ENCODE data around the gene PRCC. TPM values are rescaled to one million over a fixed set of nuclear protein-coding genes. Genes with fewer than 3 reads are reported as not detected.
A peak's percentile ranks its signal among the peaks of the same experiment; 100 is the strongest.

Gene PRCC
- total and polyA plus RNA-seq, 7 experiments from 2014 or later, result 40.9 to 88.9 (median 60.8) TPM

DNA sequence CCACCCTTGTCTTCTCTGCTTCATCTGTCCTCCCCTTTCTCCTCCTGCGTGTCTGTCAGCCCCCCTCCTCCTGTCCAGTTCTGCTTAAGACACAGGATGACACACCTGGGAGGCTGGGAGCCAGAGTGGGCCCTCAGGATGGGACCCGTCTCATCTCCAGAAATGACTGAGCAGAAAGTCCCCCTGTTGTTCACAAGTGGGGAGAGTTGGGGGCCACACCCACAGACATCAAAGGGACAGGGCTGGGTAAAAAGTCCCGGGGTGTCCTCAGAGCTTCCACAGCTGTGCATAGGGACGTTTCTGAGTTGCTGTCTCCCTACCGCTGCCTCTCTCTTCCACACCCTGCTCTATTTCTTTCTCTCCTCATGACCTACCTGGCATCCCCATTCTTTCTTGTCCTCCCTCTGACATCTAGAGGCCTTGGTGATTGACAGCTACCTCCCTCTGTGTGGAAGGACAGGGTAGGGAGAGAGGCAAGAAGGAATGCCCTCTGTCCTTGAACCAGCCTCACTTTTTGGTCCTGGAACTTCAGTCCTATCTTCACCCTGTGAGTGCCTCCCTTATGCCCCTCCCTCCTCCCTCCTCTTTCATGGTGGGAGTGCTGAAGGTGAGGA is 68.8 kb downstream of the PRCC start:
- Mint-ChIP-seq H3K27me3 (peaks cover 7 to 28% (median 21%) of the 10 kb centered on the region in 5 donors), H3K4me1 (peaks cover 0 to 59% (median 5%) of the 10 kb centered on the region in 7 donors), H3K36me3 (no peaks in the 10 kb centered on the region), H3K27ac (peak overlapping the region in 2 of 9 donors; percentile 20 to 91), H3K9me3 (peaks cover 0 to 3% (median 0%) of the 10 kb centered on the region in 11 donors), H3K4me3 (peak overlapping the region in 1 of 10 donors; percentile 71)
- DNase-seq, result peak in 1 of 9 donors; percentile 70
- Histone ChIP-seq H3K9me3 (ENCODE audit: control insufficient read depth in 2 of 3, low read length in 3 of 3) (no peaks in the 10 kb centered on the region), H3K36me3 (ENCODE audit: control insufficient read depth in 2 of 3, insufficient read depth in 3 of 3, low read length in 3 of 3) (no peaks in the 10 kb centered on the region), H3K4me3 (ENCODE audit: low read length) (no peak overlapping the region), H3K4me1 (ENCODE audit: control insufficient read depth in 2 of 2, insufficient read depth in 2 of 2, low read length in 2 of 2) (peaks cover 0 to 8% of the 10 kb centered on the region in 2 donors), H3K27ac (ENCODE audit: low read depth, low read length) (no peak overlapping the region), H3K27me3 (ENCODE audit: control insufficient read depth in 2 of 2, insufficient read depth in 2 of 2, low read length in 2 of 2) (no peaks in the 10 kb centered on the region)
- ChIA-PET POLR2A (no interaction called here), CTCF (interaction anchor here (1.0 to 4.7 kb wide), 4 partner anchors 23 to 97 kb away, joined by 3 to 73 read pairs (median 6); partner anchors contain the start of genes INSRR and NTRK1)
- intact Hi-C loops (cut with micrococcal nuclease), result loop anchor here in 1 of 2 donors (1.0 kb wide), 1 partner anchor 20 kb away; the partner anchor contains the start of gene SH2D2A
- ATAC-seq, result peak; percentile 62

GRCh38 chr1:156836892-156837291 is 69.6 kb downstream of the PRCC start:
- Histone ChIP-seq H3K27ac (ENCODE audit: low read depth, low read length) (no peak overlapping the region), H3K4me3 (ENCODE audit: low read length) (no peak overlapping the region), H3K9me3 (ENCODE audit: control insufficient read depth in 2 of 3, low read length in 3 of 3) (no peaks in the 10 kb centered on the region), H3K36me3 (ENCODE audit: control insufficient read depth in 2 of 3, insufficient read depth in 3 of 3, low read length in 3 of 3) (no peaks in the 10 kb centered on the region), H3K4me1 (ENCODE audit: control insufficient read depth in 2 of 2, insufficient read depth in 2 of 2, low read length in 2 of 2) (peaks cover 0 to 8% of the 10 kb centered on the region in 2 donors), H3K27me3 (ENCODE audit: control insufficient read depth in 2 of 2, insufficient read depth in 2 of 2, low read length in 2 of 2) (no peaks in the 10 kb centered on the region)
- Mint-ChIP-seq H3K4me1 (peaks cover 0 to 59% (median 5%) of the 10 kb centered on the region in 7 donors), H3K4me3 (peak overlapping the region in 1 of 10 donors; percentile 71), H3K27me3 (peaks cover 8 to 30% (median 20%) of the 10 kb centered on the region in 5 donors), H3K36me3 (no peaks in the 10 kb centered on the region), H3K9me3 (peaks cover 0 to 3% (median 0%) of the 10 kb centered on the region in 11 donors), H3K27ac (peak overlapping the region in 1 of 9 donors; percentile 91)
- DNase-seq (no peak), ATAC-seq (no peak)
- intact Hi-C loops (cut with micrococcal nuclease), result loop anchor here in 1 of 2 donors (1.0 kb wide), 1 partner anchor 21 kb away; the partner anchor contains the start of gene SH2D2A
- POLR2A ChIA-PET, result no interaction called here
- CTCF ChIA-PET, result interaction anchor here (0.8 to 4.7 kb wide), 8 partner anchors 12 to 96 kb away, joined by 3 to 73 read pairs (median 6); partner anchors contain the start of genes INSRR and NTRK1

GRCh38 chr1:156838972-156839371 is 71.6 kb downstream of the PRCC start:
- DNase-seq, result peak in 8 of 9 donors; percentile 30 to 74 (median 50)
- CTCF ChIA-PET, result interaction anchor here (0.7 to 4.7 kb wide), 14 partner anchors 10 to 131 kb away, joined by 3 to 73 read pairs (median 6); partner anchors contain the start of genes INSRR and NTRK1

GRCh38 chr1:156839426-156840109 is 72.2 kb downstream of the PRCC start:
- Mint-ChIP-seq H3K27ac (peak overlapping the region in 1 of 9 donors; percentile 6), H3K9me3 (peaks cover 0 to 4% (median 0%) of the 10 kb centered on the region in 11 donors), H3K27me3 (peaks cover 29 to 48% (median 33%) of the 10 kb centered on the region in 5 donors), H3K4me1 (peaks cover 5 to 48% (median 7%) of the 10 kb centered on the region in 7 donors), H3K4me3 (no peak overlapping the region), H3K36me3 (peaks cover 0 to 2% (median 0%) of the 10 kb centered on the region in 5 donors)
- ChIA-PET POLR2A (interaction anchor here (1.8 kb wide), 1 partner anchor 9 kb away, joined by 5 read pairs; no protein-coding TSS in a partner anchor), CTCF (interaction anchor here (0.8 to 4.7 kb wide), 11 partner anchors 9 to 130 kb away, joined by 3 to 73 read pairs (median 6); partner anchors contain the start of genes INSRR and NTRK1)
- H3K36me3 ChIP-seq (ENCODE audit: control insufficient read depth in 2 of 3, insufficient read depth in 3 of 3, low read length in 3 of 3), result no peaks in the 10 kb centered on the region
- ATAC-seq (no peak), DNase-seq (no peak)
- H3K4me3 ChIP-seq (ENCODE audit: low read length), result no peak overlapping the region
- H3K9me3 ChIP-seq (ENCODE audit: control insufficient read depth in 2 of 3, low read length in 3 of 3), result no peaks in the 10 kb centered on the region
- intact Hi-C loops (cut with micrococcal nuclease), result loop anchor here (1.0 to 2.0 kb wide), 5 partner anchors 21 to 88 kb away; partner anchors contain the start of gene NTRK1 (in 2 of the 2)
- no peak overlapping the region for H3K27ac ChIP-seq (ENCODE audit: low read depth, low read length)
- H3K27me3 ChIP-seq (ENCODE audit: control insufficient read depth in 2 of 2, insufficient read depth in 2 of 2, low read length in 2 of 2), result peaks cover 0 to 3% of the 10 kb centered on the region in 2 donors
- peaks cover 4 to 8% of the 10 kb centered on the region in 2 donors for H3K4me1 ChIP-seq (ENCODE audit: control insufficient read depth in 2 of 2, insufficient read depth in 2 of 2, low read length in 2 of 2)

More at GRCh38 chr1:156838972-156839371, 71.6 kb downstream of the PRCC start:
- H3K4me3 ChIP-seq (ENCODE audit: low read length), result no peak overlapping the region
- intact Hi-C loops (cut with micrococcal nuclease), result loop anchor here (1.0 to 2.0 kb wide), 5 partner anchors 21 to 88 kb away; partner anchors contain the start of gene NTRK1 (in 2 of the 2)
- H3K9me3 ChIP-seq (ENCODE audit: control insufficient read depth in 2 of 3, low read length in 3 of 3), result no peaks in the 10 kb centered on the region
- Mint-ChIP-seq H3K4me3 (peak overlapping the region in 1 of 10 donors; percentile 34), H3K27ac (peak overlapping the region in 3 of 9 donors; percentile 47 to 81 (median 48)), H3K36me3 (peaks cover 0 to under 1% (median 0%) of the 10 kb centered on the region in 5 donors), H3K9me3 (peaks cover 0 to 4% (median 0%) of the 10 kb centered on the region in 11 donors), H3K4me1 (peaks cover 1 to 52% (median 2%) of the 10 kb centered on the region in 7 donors), H3K27me3 (peaks cover 23 to 43% (median 33%) of the 10 kb centered on the region in 5 donors)
- peak; percentile 75 for ATAC-seq
- no peaks in the 10 kb centered on the region for H3K36me3 ChIP-seq (ENCODE audit: control insufficient read depth in 2 of 3, insufficient read depth in 3 of 3, low read length in 3 of 3)
- POLR2A ChIA-PET, result interaction anchor here (1.3 to 1.8 kb wide), 2 partner anchors 10 to 33 kb away, joined by 3 to 5 read pairs; no protein-coding TSS in a partner anchor
- no peak overlapping the region for H3K27ac ChIP-seq (ENCODE audit: low read depth, low read length)
- peaks cover 0 to 8% of the 10 kb centered on the region in 2 donors for H3K4me1 ChIP-seq (ENCODE audit: control insufficient read depth in 2 of 2, insufficient read depth in 2 of 2, low read length in 2 of 2)
- no peaks in the 10 kb centered on the region for H3K27me3 ChIP-seq (ENCODE audit: control insufficient read depth in 2 of 2, insufficient read depth in 2 of 2, low read length in 2 of 2)

DNA sequence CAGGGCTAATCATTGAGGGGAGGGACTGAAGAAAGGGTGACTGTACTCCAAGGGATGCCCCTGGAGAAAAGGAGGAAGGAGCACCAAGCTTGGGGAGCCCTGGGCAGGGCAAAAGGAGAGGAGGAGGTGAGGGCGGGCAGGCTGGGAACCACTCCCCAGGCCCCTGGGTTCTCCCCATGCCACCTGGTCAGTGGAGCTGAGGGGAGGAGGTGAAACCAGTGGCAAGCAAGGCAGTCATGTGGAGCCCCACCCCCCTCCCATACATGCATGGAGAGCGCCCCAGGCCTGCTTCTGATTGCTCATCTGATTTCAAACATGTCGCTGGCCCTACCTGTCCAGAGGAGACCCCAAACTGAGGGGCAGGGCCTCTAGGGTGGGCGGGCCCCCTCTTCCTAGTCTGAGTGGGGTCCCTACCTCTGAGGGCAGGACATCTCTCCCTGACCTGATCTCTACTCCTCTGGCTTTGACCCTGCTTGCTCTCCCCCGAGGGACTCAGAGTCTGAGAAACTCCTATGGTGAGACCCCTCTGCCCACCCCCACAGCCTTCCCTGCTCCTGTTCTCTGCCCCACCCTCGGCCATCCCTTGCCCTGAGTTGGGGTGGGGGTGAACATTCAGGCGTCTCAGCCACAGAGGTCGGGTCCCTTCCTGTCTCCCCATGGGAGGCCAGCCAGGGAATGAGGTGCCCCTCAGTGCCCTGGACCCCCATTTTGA is 73.0 kb downstream of the PRCC start:
- Mint-ChIP-seq H3K9me3 (peaks cover 0 to 4% (median 0%) of the 10 kb centered on the region in 11 donors), H3K27ac (peak overlapping the region in 1 of 9 donors; percentile 6), H3K36me3 (peaks cover 0 to 2% (median 0%) of the 10 kb centered on the region in 5 donors), H3K27me3 (peaks cover 34 to 48% (median 41%) of the 10 kb centered on the region in 5 donors), H3K4me1 (peaks cover 5 to 46% (median 13%) of the 10 kb centered on the region in 7 donors), H3K4me3 (no peak overlapping the region)
- intact Hi-C loops (cut with micrococcal nuclease), result no loop called here
- Histone ChIP-seq H3K9me3 (ENCODE audit: control insufficient read depth in 2 of 3, low read length in 3 of 3) (no peaks in the 10 kb centered on the region), H3K27me3 (ENCODE audit: control insufficient read depth in 2 of 2, insufficient read depth in 2 of 2, low read length in 2 of 2) (peaks cover 0 to 3% of the 10 kb centered on the region in 2 donors), H3K4me3 (ENCODE audit: low read length) (no peak overlapping the region), H3K36me3 (ENCODE audit: control insufficient read depth in 2 of 3, insufficient read depth in 3 of 3, low read length in 3 of 3) (no peaks in the 10 kb centered on the region), H3K4me1 (ENCODE audit: control insufficient read depth in 2 of 2, insufficient read depth in 2 of 2, low read length in 2 of 2) (peaks cover 8 to 12% of the 10 kb centered on the region in 2 donors), H3K27ac (ENCODE audit: low read depth, low read length) (no peak overlapping the region)
- ChIA-PET POLR2A (no interaction called here), CTCF (interaction anchor here (0.6 to 2.0 kb wide), 3 partner anchors 19 to 85 kb away, joined by 3 to 6 read pairs (median 4); no protein-coding TSS in a partner anchor)
- ATAC-seq (no peak), DNase-seq (no peak)
